Caco-2 (cell line): ENCODE results near the gene SMYD3. TPM values are rescaled to one million over a fixed set of nuclear protein-coding genes. Genes with fewer than 3 reads are reported as not detected.

ENCODE experiments used
- BruUV-seq: library from RNA; stranded (reverse); fragments of 400-500 nt; replicated peaks from 2 replicates; lab custom pipeline; 2021; lab: Mats Ljungman, UMichigan
- CTCF ChIA-PET: fragments of 300-600 bp; sonication (Branson Sonifier 250); formaldehyde crosslinking; loops from one replicate; lab custom pipeline; 2022; ENCODE audit warnings: antibody characterized with exemption; lab: Charles Lee
- POLR2A ChIA-PET: fragments of 300-600 bp; sonication (Branson Sonifier 250); formaldehyde crosslinking; loops from one replicate; lab custom pipeline; 2022; ENCODE audit warnings: antibody characterized with exemption; lab: Charles Lee
- DNase-seq, 2 experiments: peaks; one replicate each; pipeline versions ENCODE4 v3.0.0 to v3.0.0-alpha.2; 2020 to 2022
- H3K27me3 ChIP-seq: replicated peaks from 2 replicates; pipeline ENCODE4 v1.6.0; 2011; ENCODE audit warnings: low read length; ENCODE audit not compliant: control insufficient read depth, insufficient read depth
- H3K36me3 ChIP-seq: 2 replicates; pipeline ENCODE4 v1.5.1; 2011; ENCODE audit warnings: low read length; ENCODE audit not compliant: control insufficient read depth, insufficient read depth
- H3K4me1 ChIP-seq: fragments of 250-450 bp; sonication (Bioruptor Pico); 2 replicates; pipeline ENCODE4 v1.5.1; 2020; ENCODE audit warnings: mild to moderate bottlenecking
- H3K4me3 ChIP-seq: 2 replicates; pipeline ENCODE4 v1.5.1; 2011; ENCODE audit warnings: low read depth, mild to moderate bottlenecking, control low read depth, low read length
- H3K9me3 ChIP-seq: fragments of 250-450 bp; sonication (Bioruptor Pico); 2 replicates; pipeline ENCODE4 v1.5.1; 2020; ENCODE audit warnings: mild to moderate bottlenecking, moderate library complexity
- H3K27ac Mint-ChIP-seq: one replicate; pipeline ENCODE4 v1.8.0; 2022; ENCODE audit warnings: mixed read lengths; ENCODE audit not compliant: unreplicated experiment
- H3K27me3 Mint-ChIP-seq: one replicate; pipeline ENCODE4 v1.8.0; 2022; ENCODE audit warnings: mixed read lengths; ENCODE audit not compliant: insufficient read depth, unreplicated experiment
- H3K36me3 Mint-ChIP-seq: one replicate; pipeline ENCODE4 v1.8.0; 2022; ENCODE audit warnings: mild to moderate bottlenecking, mixed read lengths; ENCODE audit not compliant: insufficient read depth, unreplicated experiment
- H3K4me1 Mint-ChIP-seq: one replicate; pipeline ENCODE4 v1.8.0; 2022; ENCODE audit warnings: low read depth, mixed read lengths; ENCODE audit not compliant: unreplicated experiment
- H3K4me3 Mint-ChIP-seq: one replicate; pipeline ENCODE4 v1.8.0; 2022; ENCODE audit warnings: mild to moderate bottlenecking, moderate library complexity, mixed read lengths; ENCODE audit not compliant: unreplicated experiment
- H3K9me3 Mint-ChIP-seq: one replicate; pipeline ENCODE4 v1.8.0; 2022; ENCODE audit warnings: mixed read lengths; ENCODE audit not compliant: unreplicated experiment
- CTCF ChIP-seq, 2 experiments: fragments of 200-600 bp in 1 of 2; IDR thresholded peaks; 1 replicate in 1 of 2; 2 replicates in 1 of 2; pipeline versions ENCODE4 v1.5.1 to v1.8.0; 2011 to 2022; ENCODE audit warnings: antibody characterized with exemption in 1 of 2, control low read depth in 1 of 2, inconsistent platforms in 1 of 2, low read depth in 1 of 2, low read length in 1 of 2, mild to moderate bottlenecking in 1 of 2, moderate library complexity in 1 of 2; ENCODE audit not compliant: insufficient read depth in 1 of 2, severe bottlenecking in 1 of 2, unreplicated experiment in 1 of 2
- intact Hi-C: fragments of 100-400 bp; cut with micrococcal nuclease; formaldehyde crosslinking; loops from one replicate; pipeline ENCODE4 v1.10.0; 2022; ENCODE audit not compliant: unreplicated experiment
- total RNA-seq: library from RNA; stranded (reverse); gene quantifications from 2 replicates; pipeline ENCODE4 v1.2.3, GENCODE V29; 2022

Gene SMYD3
- total RNA-seq, 1 experiment from 2014 or later = 33.0 TPM

GRCh38 chr1:246212013-246212412, 295.1 kb downstream of the SMYD3 start:
- Histone ChIP-seq H3K36me3 (no peaks in the 10 kb centered on the region), H3K9me3 (no peaks in the 10 kb centered on the region), H3K27me3 (no peaks in the 10 kb centered on the region), H3K4me3 (no peak overlapping the region), H3K4me1 (peaks cover 6% of the 10 kb centered on the region)
- Mint-ChIP-seq H3K4me1 (no peaks in the 10 kb centered on the region), H3K36me3 (no peaks in the 10 kb centered on the region), H3K27ac (no peak overlapping the region), H3K27me3 (no peaks in the 10 kb centered on the region), H3K4me3 (no peak overlapping the region), H3K9me3 (no peaks in the 10 kb centered on the region)
- ChIA-PET CTCF (no interaction called here), POLR2A (no interaction called here)
- no TSS peak for BruUV-seq
- intact Hi-C loops = no loop called here
- no peak for TF ChIP-seq CTCF (IDR thresholded peaks at IDR 0.05; ENCODE audit: insufficient read depth in 1 of 2, low read depth in 1 of 2, low read length in 1 of 2, severe bottlenecking in 1 of 2, unreplicated experiment in 1 of 2)
- DNase-seq = no peak

GRCh38 chr1:246210756-246211155, 296.3 kb downstream of the SMYD3 start:
- Histone ChIP-seq H3K4me3 (no peak overlapping the region), H3K4me1 (peaks cover 6% of the 10 kb centered on the region), H3K27me3 (no peaks in the 10 kb centered on the region), H3K36me3 (no peaks in the 10 kb centered on the region), H3K9me3 (no peaks in the 10 kb centered on the region)
- Mint-ChIP-seq H3K4me1 (no peaks in the 10 kb centered on the region), H3K4me3 (no peak overlapping the region), H3K27ac (no peak overlapping the region), H3K9me3 (no peaks in the 10 kb centered on the region), H3K27me3 (no peaks in the 10 kb centered on the region), H3K36me3 (no peaks in the 10 kb centered on the region)
- intact Hi-C loops = no loop called here
- CTCF ChIA-PET = no interaction called here
- no peak for TF ChIP-seq CTCF (IDR thresholded peaks at IDR 0.05; ENCODE audit: insufficient read depth in 1 of 2, low read depth in 1 of 2, low read length in 1 of 2, severe bottlenecking in 1 of 2, unreplicated experiment in 1 of 2)
- no TSS peak for BruUV-seq
- no peak for DNase-seq
- POLR2A ChIA-PET = no interaction called here

- DNase-seq = no peak
- Histone ChIP-seq H3K9me3 (no peaks in the 10 kb centered on the region), H3K4me3 (no peak overlapping the region), H3K27me3 (no peaks in the 10 kb centered on the region), H3K4me1 (no peaks in the 10 kb centered on the region), H3K36me3 (no peaks in the 10 kb centered on the region)
- intact Hi-C loops = no loop called here
- no peaks in the 10 kb centered on the region for H3K27me3 Mint-ChIP-seq
- no peak overlapping the region for H3K27ac Mint-ChIP-seq
- TF ChIP-seq CTCF (IDR thresholded peaks at IDR 0.05; ENCODE audit: insufficient read depth in 1 of 2, low read depth in 1 of 2, low read length in 1 of 2, severe bottlenecking in 1 of 2, unreplicated experiment in 1 of 2) = no peak
- no TSS peak for BruUV-seq
- H3K36me3 Mint-ChIP-seq = no peaks in the 10 kb centered on the region
- ChIA-PET CTCF (no interaction called here), POLR2A (no interaction called here)
- H3K9me3 Mint-ChIP-seq = no peaks in the 10 kb centered on the region
- H3K4me1 Mint-ChIP-seq = no peaks in the 10 kb centered on the region
- no peak overlapping the region for H3K4me3 Mint-ChIP-seq
These were observed 299.0 kb downstream of the SMYD3 start for GRCh38 chr1:246208105-246208504.
